HepG2 (cell line): ENCODE measurements around the gene OSBPL3. TPM values are rescaled to one million over a fixed set of nuclear protein-coding genes. Genes with fewer than 3 reads are reported as not detected.

ENCODE experiments used
- AKAP8 ChIP-seq: sonication (generic); formaldehyde crosslinking; IDR thresholded peaks from 2 replicates; pipeline ENCODE4 v1.5.1; 2020; ENCODE audit warnings: mild to moderate bottlenecking, missing genetic modification reagents
- BRD4 ChIP-seq: sonication (generic); formaldehyde crosslinking; IDR thresholded peaks from 2 replicates; pipeline ENCODE4 v1.4.0; 2020; ENCODE audit warnings: missing genetic modification reagents
- CBX2 ChIP-seq, 2 experiments: fragments of 200-600 bp in 1 of 2; sonication (generic); formaldehyde crosslinking in 1 of 2; IDR thresholded peaks; 2 replicates each; pipeline versions ENCODE4 v1.7.0 to v1.8.1; 2018 to 2022; ENCODE audit warnings: low read depth in 2 of 2, low read length in 1 of 2, mild to moderate bottlenecking in 1 of 2, missing genetic modification reagents in 1 of 2
- CENPX ChIP-seq: sonication (generic); formaldehyde crosslinking; IDR thresholded peaks from 2 replicates; pipeline ENCODE4 v1.9.0; 2021; ENCODE audit warnings: mild to moderate bottlenecking, missing genetic modification reagents, moderate library complexity
- CHD4 ChIP-seq: fragments of 200-600 bp; sonication (generic); IDR thresholded peaks from 2 replicates; pipeline ENCODE4 v1.7.0; 2017; ENCODE audit warnings: mild to moderate bottlenecking, low read length, borderline replicate concordance
- CSRNP2 ChIP-seq: sonication (generic); formaldehyde crosslinking; conservative IDR thresholded peaks from 2 replicates; pipeline ENCODE4 v1.8.0; 2022; ENCODE audit warnings: low read depth, missing genetic modification reagents
- DZIP1 ChIP-seq: sonication (generic); formaldehyde crosslinking; IDR thresholded peaks from 2 replicates; pipeline ENCODE4 v1.5.0; 2020; ENCODE audit warnings: mild to moderate bottlenecking, missing genetic modification reagents
- IRF9 ChIP-seq: sonication (generic); formaldehyde crosslinking; IDR thresholded peaks from 2 replicates; pipeline ENCODE4 v1.8.0; 2022; ENCODE audit warnings: missing genetic modification reagents, mild to moderate bottlenecking, borderline replicate concordance
- KMT2A ChIP-seq: sonication (generic); formaldehyde crosslinking; IDR thresholded peaks from 2 replicates; pipeline ENCODE4 v1.4.0; 2020; ENCODE audit warnings: missing genetic modification reagents
- MATR3 ChIP-seq: sonication (generic); formaldehyde crosslinking; IDR thresholded peaks from 2 replicates; pipeline ENCODE4 v1.4.0; 2020; ENCODE audit warnings: missing genetic modification reagents
- NFE2L1 ChIP-seq: sonication (generic); formaldehyde crosslinking; IDR thresholded peaks from 2 replicates; pipeline ENCODE4 v1.4.0; 2020; ENCODE audit warnings: missing genetic modification reagents, mild to moderate bottlenecking, borderline replicate concordance
- NR2F1 ChIP-seq, 2 experiments: fragments of 450-650 bp in 1 of 2; formaldehyde crosslinking in 1 of 2; IDR thresholded peaks; 2 replicates each; pipeline versions ENCODE4 v1.5.0 to v1.6.1; 2016 to 2020; ENCODE audit warnings: mild to moderate bottlenecking in 1 of 2, missing compliant biosample characterization in 1 of 2, missing genetic modification reagents in 1 of 2, moderate library complexity in 1 of 2
- POGZ ChIP-seq: sonication (generic); formaldehyde crosslinking; IDR thresholded peaks from 2 replicates; pipeline ENCODE4 v1.4.0; 2020; ENCODE audit warnings: mild to moderate bottlenecking, missing genetic modification reagents
- RARA ChIP-seq: IDR thresholded peaks from 2 replicates; pipeline ENCODE4 v1.6.1; 2016; ENCODE audit warnings: missing genetic modification reagents, missing compliant biosample characterization
- SP1 ChIP-seq, 2 experiments: fragments of 450-650 bp in 1 of 2; sonication (generic) in 1 of 2; formaldehyde crosslinking in 1 of 2; IDR thresholded peaks; 2 replicates each; pipeline versions ENCODE4 v1.4.0 to v1.6.1; 2016 to 2020; ENCODE audit warnings: missing genetic modification reagents in 1 of 2
- SRSF9 ChIP-seq: fragments of 200-400 bp; formaldehyde crosslinking; IDR thresholded peaks from 2 replicates; pipeline ENCODE4 v1.6.1; 2018; ENCODE audit warnings: borderline replicate concordance, mild to moderate bottlenecking, low read depth, low read length; ENCODE audit not compliant: insufficient read depth, poor library complexity, severe bottlenecking
- TOE1 ChIP-seq: sonication (generic); formaldehyde crosslinking; IDR thresholded peaks from 2 replicates; pipeline ENCODE4 v1.4.0; 2020; ENCODE audit warnings: mild to moderate bottlenecking, missing genetic modification reagents
- ZBTB21 ChIP-seq: sonication (generic); formaldehyde crosslinking; IDR thresholded peaks from 2 replicates; pipeline ENCODE4 v1.4.0; 2020; ENCODE audit warnings: missing genetic modification reagents
- ZNF235 ChIP-seq: sonication (generic); formaldehyde crosslinking; IDR thresholded peaks from 2 replicates; pipeline ENCODE4 v1.8.1; 2023; ENCODE audit warnings: mild to moderate bottlenecking, missing genetic modification reagents, borderline replicate concordance
- ZNF296 ChIP-seq: sonication (generic); formaldehyde crosslinking; conservative IDR thresholded peaks from 2 replicates; pipeline ENCODE4 v1.5.0; 2020; ENCODE audit warnings: mild to moderate bottlenecking, missing genetic modification reagents
- ZNF644 ChIP-seq: IDR thresholded peaks from 2 replicates; pipeline ENCODE4 v1.6.1; 2016; ENCODE audit warnings: low read depth
- ZNF781 ChIP-seq: sonication (generic); formaldehyde crosslinking; IDR thresholded peaks from 2 replicates; pipeline ENCODE4 v1.5.1; 2020; ENCODE audit warnings: borderline replicate concordance, mild to moderate bottlenecking, missing genetic modification reagents; ENCODE audit errors: not compliant biosample characterization
- ZNF784 ChIP-seq: sonication (generic); formaldehyde crosslinking; IDR thresholded peaks from 2 replicates; pipeline ENCODE4 v1.5.1; 2020; ENCODE audit warnings: missing genetic modification reagents, mild to moderate bottlenecking, borderline replicate concordance
- polyA plus RNA-seq, 8 experiments: library from polyadenylated mRNA; depleted of rRNA in 3 of 8; stranded (reverse) in 7 of 8; unstranded in 1 of 8; fragments of >200 nt; fragmentation: Illumina TruSeq in 4 of 8; extraction: Trizol in 4 of 8; gene quantifications; 2 replicates each; pipeline versions ENCODE4 v1.2.1 to v1.2.3, GENCODE V29; 2011 to 2016; ENCODE audit warnings: low read depth in 4 of 8, missing spikeins in 1 of 8, mixed read lengths in 1 of 8; ENCODE audit not compliant: insufficient read depth in 1 of 8
- total RNA-seq, 5 experiments: library from RNA; depleted of rRNA; stranded (reverse); fragments of >200 nt; fragmentation: Illumina TruSeq; extraction: Trizol; gene quantifications; 2 replicates each; pipeline ENCODE4 v1.2.3, GENCODE V29; 2016; ENCODE audit warnings: low read depth in 1 of 5

Gene OSBPL3
- total and polyA plus RNA-seq, 2 of the 13 experiments (the other 11 are each of a cell fraction or from before 2014, with no cell fraction given), result 8.8 to 28.9 TPM

- TF ChIP-seq CBX2 (IDR thresholded peaks at IDR 0.05; ENCODE audit: low read depth, low read length) (no peak), CBX2 (CRISPR knock-in tag; IDR thresholded peaks at IDR 0.05; ENCODE audit: low read depth) (no peak), ZNF784 (no peak), SP1 (IDR thresholded peaks at IDR 0.05) (no peak), SP1 (CRISPR knock-in tag; IDR thresholded peaks at IDR 0.05) (no peak), NR2F1 (CRISPR knock-in tag; IDR thresholded peaks at IDR 0.05) (no peak), POGZ (CRISPR knock-in tag) (no peak), ZBTB21 (no peak), ZNF235 (CRISPR knock-in tag) (no peak), DZIP1 (CRISPR knock-in tag) (no peak), MATR3 (CRISPR knock-in tag) (no peak), BRD4 (CRISPR knock-in tag) (no peak), IRF9 (CRISPR knock-in tag) (no peak), ZNF781 (CRISPR knock-in tag) (no peak), CENPX (CRISPR knock-in tag) (no peak), CSRNP2 (CRISPR knock-in tag) (no peak), KMT2A (no peak), CHD4 (no peak), RARA (CRISPR knock-in tag) (peak; percentile 44), ZNF644 (CRISPR knock-in tag) (peak; percentile 39; the same call in 1 of the 2 replicates), SRSF9 (no peak), AKAP8 (CRISPR knock-in tag) (no peak), NFE2L1 (no peak), TOE1 (CRISPR knock-in tag) (no peak), ZNF296 (CRISPR knock-in tag) (no peak)
Observed at GRCh38 chr7:24755541-24756407, 224.2 kb downstream of the OSBPL3 start (continued).
